Measurements from ENCODE around the gene ZNF431. TPM values are rescaled to one million over a fixed set of nuclear protein-coding genes. Genes with fewer than 3 reads are reported as not detected.

ZNF431 gene
- total and polyA plus RNA-seq, 2 donors (not counting 3 experiments of a cell fraction or from before 2014, with no cell fraction given) = 3.5 to 12.0 TPM

GRCh38 chr19:21126078-21126477 is 15.8 kb upstream of the ZNF431 start:
- H3K4me3 ChIP-seq (replicated peaks in 1 of 3; ENCODE audit: insufficient read depth in 1 of 3, low read depth in 1 of 3, low read length in 3 of 3) = no peak overlapping the region
- no peak overlapping the region for H2AFZ ChIP-seq (ENCODE audit: low read depth, low read length)
- no peaks in the 10 kb centered on the region for H3K4me1 ChIP-seq (ENCODE audit: control insufficient read depth, extremely low read depth, insufficient read depth, low read length)
- no peaks in the 10 kb centered on the region for H3K27me3 ChIP-seq (ENCODE audit: control insufficient read depth in 2 of 2, insufficient read depth in 2 of 2, low read length in 2 of 2)
- no peaks in the 10 kb centered on the region for H3K79me2 ChIP-seq (ENCODE audit: control insufficient read depth, insufficient read depth, low read length)
- no peak for FAIRE-seq
- H3K36me3 ChIP-seq (ENCODE audit: control insufficient read depth in 2 of 2, extremely low read depth in 1 of 2, insufficient read depth in 2 of 2, low read length in 2 of 2) = no peaks in the 10 kb centered on the region
- H3K9ac ChIP-seq (replicated peaks; ENCODE audit: extremely low read depth, insufficient read depth, low read length) = no peak overlapping the region
- CTCF ChIA-PET = no interaction called here
- no peak overlapping the region for H3K27ac ChIP-seq (ENCODE audit: insufficient read depth, low read depth, low read length)
- TF ChIP-seq POLR2A (IDR thresholded peaks at IDR 0.05; ENCODE audit: low read depth, low read length) = no peak
- no peak for TF ChIP-seq JUN (IDR thresholded peaks at IDR 0.05; ENCODE audit: borderline replicate concordance, insufficient read depth, insufficient read length, low read depth)
- no peak for TF ChIP-seq GATA2 (IDR thresholded peaks at IDR 0.05; ENCODE audit: insufficient read depth, insufficient read length, low read depth, low read length)
- TF ChIP-seq MYC (IDR thresholded peaks at IDR 0.05; ENCODE audit: low read depth, low read length) = no peak
- no peak for TF ChIP-seq MAX (IDR thresholded peaks at IDR 0.05; ENCODE audit: insufficient read depth, insufficient read length)
- no peak for TF ChIP-seq CTCF (IDR thresholded peaks at IDR 0.05; ENCODE audit: extremely low read depth in 1 of 2, insufficient read depth in 1 of 2, low read depth in 1 of 2, low read length in 2 of 2)
- TF ChIP-seq POLR2AphosphoS5 (IDR thresholded peaks at IDR 0.05; ENCODE audit: insufficient read depth, low read depth, low read length) = no peak
- TF ChIP-seq FOS (IDR thresholded peaks at IDR 0.05; ENCODE audit: borderline replicate concordance, insufficient read depth, low read length) = no peak
- intact Hi-C loops (cut with micrococcal nuclease) (no loop called here), dilution Hi-C loops (cut with MboI; ENCODE audit: extremely low pct_ligation_motif_present, low sequenced_read_pairs) (no loop called here)
- H3K4me2 ChIP-seq (ENCODE audit: insufficient read depth, low read length) = no peak overlapping the region
- POLR2A ChIA-PET = no interaction called here
- DNase-seq (ENCODE audit: low read depth, low spot score) = no peak
- no TSS peak for BruUV-seq (replicated peaks)
- no peaks in the 10 kb centered on the region for H4K20me1 ChIP-seq (replicated peaks; ENCODE audit: control insufficient read depth, extremely low read depth, insufficient read depth, low read length)
- no peaks in the 10 kb centered on the region for H3K9me3 ChIP-seq (replicated peaks; ENCODE audit: control insufficient read depth, insufficient read depth, low read length)
- H3K9me1 ChIP-seq (replicated peaks; ENCODE audit: control insufficient read depth, extremely low read depth, insufficient read depth, low read length) = no peaks in the 10 kb centered on the region

All from endothelial cell of umbilical vein (primary cell).